Endothelial cell of umbilical vein (primary cell): ENCODE results near the gene ATRNL1.

Source experiments
- MYC ChIP-seq: IDR thresholded peaks from one replicate; pipeline ENCODE4 v1.6.1; 2011; ENCODE audit warnings: mild to moderate bottlenecking, low read depth, low read length
- POLR2A ChIP-seq: IDR thresholded peaks from 2 replicates; pipeline ENCODE4 v1.6.1; 2012; ENCODE audit warnings: low read depth, mild to moderate bottlenecking, control low read depth, low read length
- TF ChIP-seq, protein P1 (sequence below), 2 donors: IDR thresholded peaks; 1 replicate in 1 of 2; 2 replicates in 1 of 2; pipeline ENCODE4 v1.5.1; 2011; ENCODE audit warnings: low read length in 2 of 2, mild to moderate bottlenecking in 2 of 2, moderate library complexity in 2 of 2, control low read depth in 1 of 2, inconsistent platforms in 1 of 2, low read depth in 1 of 2; ENCODE audit not compliant: insufficient read depth in 1 of 2; ENCODE audit errors: extremely low read depth in 1 of 2

DNA sequence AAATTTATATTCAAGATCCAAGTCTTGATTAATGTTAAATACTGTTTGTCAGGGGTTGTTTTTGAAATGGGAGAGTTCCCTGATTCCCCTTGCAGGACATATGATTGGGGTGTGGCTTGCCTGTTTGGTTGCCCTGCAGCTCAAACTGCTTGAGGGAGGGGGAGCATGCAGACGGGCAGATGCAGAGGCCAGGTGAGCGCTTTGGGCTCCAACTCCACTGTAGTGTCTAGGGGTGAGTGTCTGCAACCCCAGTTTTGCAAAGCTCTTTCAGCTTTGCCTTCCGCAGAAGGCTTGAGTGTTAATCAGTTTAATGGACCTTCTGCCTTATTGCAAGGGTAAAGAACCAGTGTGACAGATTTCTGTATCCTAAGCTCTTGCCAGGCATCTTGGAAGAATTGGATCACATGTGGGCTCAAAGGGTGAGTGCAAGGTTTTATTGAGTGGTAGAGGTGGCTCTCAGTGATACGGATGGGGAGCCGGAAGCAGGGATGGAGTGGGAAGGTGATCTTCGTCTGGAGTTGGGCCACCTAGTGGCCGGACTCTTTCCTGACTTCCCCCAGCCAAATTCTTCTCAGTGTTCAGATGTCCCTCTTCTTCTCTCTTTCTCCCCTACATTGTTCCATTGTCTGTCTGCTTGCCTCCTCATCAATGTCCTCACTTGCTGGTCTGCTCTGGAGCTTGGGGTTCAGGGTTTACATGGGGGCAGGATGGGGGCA is 479.7 kb downstream of the ATRNL1 start:
- TF ChIP-seq, protein P1, sequence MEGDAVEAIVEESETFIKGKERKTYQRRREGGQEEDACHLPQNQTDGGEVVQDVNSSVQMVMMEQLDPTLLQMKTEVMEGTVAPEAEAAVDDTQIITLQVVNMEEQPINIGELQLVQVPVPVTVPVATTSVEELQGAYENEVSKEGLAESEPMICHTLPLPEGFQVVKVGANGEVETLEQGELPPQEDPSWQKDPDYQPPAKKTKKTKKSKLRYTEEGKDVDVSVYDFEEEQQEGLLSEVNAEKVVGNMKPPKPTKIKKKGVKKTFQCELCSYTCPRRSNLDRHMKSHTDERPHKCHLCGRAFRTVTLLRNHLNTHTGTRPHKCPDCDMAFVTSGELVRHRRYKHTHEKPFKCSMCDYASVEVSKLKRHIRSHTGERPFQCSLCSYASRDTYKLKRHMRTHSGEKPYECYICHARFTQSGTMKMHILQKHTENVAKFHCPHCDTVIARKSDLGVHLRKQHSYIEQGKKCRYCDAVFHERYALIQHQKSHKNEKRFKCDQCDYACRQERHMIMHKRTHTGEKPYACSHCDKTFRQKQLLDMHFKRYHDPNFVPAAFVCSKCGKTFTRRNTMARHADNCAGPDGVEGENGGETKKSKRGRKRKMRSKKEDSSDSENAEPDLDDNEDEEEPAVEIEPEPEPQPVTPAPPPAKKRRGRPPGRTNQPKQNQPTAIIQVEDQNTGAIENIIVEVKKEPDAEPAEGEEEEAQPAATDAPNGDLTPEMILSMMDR (IDR thresholded peaks at IDR 0.05; ENCODE audit: extremely low read depth in 1 of 2, insufficient read depth in 1 of 2, low read depth in 1 of 2, low read length in 2 of 2): peak in 1 of 2 donors; percentile 1
- TF ChIP-seq POLR2A: no peak
- no peak for TF ChIP-seq MYC
